NCI-H748 (cell line): ENCODE measurements around the gene TMEM255B.
"Not testable (repeated sequence)": the region's sequence is repeated elsewhere in the genome, so short reads cannot be mapped to it uniquely, and the experiment has no call there.

ENCODE experiments used
- DNase-seq: peaks from one replicate; lab custom pipeline; 2025; ENCODE audit not compliant: unreplicated experiment; lab: John Stamatoyannopoulos, UW

Gene TMEM255B

GRCh38 chr13:113831061-113831460 is 72.0 kb downstream of the TMEM255B start:
- DNase-seq, result no peak

GRCh38 chr13:113832205-113832604 is 73.2 kb downstream of the TMEM255B start:
- DNase-seq, result no peak

GRCh38 chr13:113832631-113833030 is 73.6 kb downstream of the TMEM255B start:
- DNase-seq, result no peak

- DNase-seq, result no peak
Measured at GRCh38 chr13:113833111-113833830, 74.2 kb downstream of the TMEM255B start.

- not testable (repeated sequence) for DNase-seq
Measured at GRCh38 chr13:113834006-113834405, 75.0 kb downstream of the TMEM255B start.

- no peak for DNase-seq
Measured at GRCh38 chr13:113834496-113835200, 75.6 kb downstream of the TMEM255B start.

GRCh38 chr13:113835461-113836270 is 76.6 kb downstream of the TMEM255B start:
- DNase-seq, result no peak

- peak; percentile 33 for DNase-seq
Measured at GRCh38 chr13:113836768-113837559, 77.9 kb downstream of the TMEM255B start.

- DNase-seq, result no peak
Measured at GRCh38 chr13:113837560-113838355, 78.7 kb downstream of the TMEM255B start.

- no peak for DNase-seq
Measured at GRCh38 chr13:113838711-113839201, 79.7 kb downstream of the TMEM255B start.

GRCh38 chr13:113839536-113840204 is 80.6 kb downstream of the TMEM255B start:
- DNase-seq, result no peak

GRCh38 chr13:113840541-113841352 is 81.7 kb downstream of the TMEM255B start:
- no peak for DNase-seq

- no peak for DNase-seq
Measured at GRCh38 chr13:113841353-113841650, 82.3 kb downstream of the TMEM255B start.

GRCh38 chr13:113842336-113843062 is 83.5 kb downstream of the TMEM255B start:
- no peak for DNase-seq

- DNase-seq, result no peak
Measured at GRCh38 chr13:113843063-113843654, 84.1 kb downstream of the TMEM255B start.

GRCh38 chr13:113843864-113844556 is 85.0 kb downstream of the TMEM255B start:
- DNase-seq, result no peak

- DNase-seq, result no peak
Measured at GRCh38 chr13:113845055-113845454, 86.0 kb downstream of the TMEM255B start.
